Measurements from ENCODE around the gene PDLIM3.

- TF ChIP-seq, protein P1, sequence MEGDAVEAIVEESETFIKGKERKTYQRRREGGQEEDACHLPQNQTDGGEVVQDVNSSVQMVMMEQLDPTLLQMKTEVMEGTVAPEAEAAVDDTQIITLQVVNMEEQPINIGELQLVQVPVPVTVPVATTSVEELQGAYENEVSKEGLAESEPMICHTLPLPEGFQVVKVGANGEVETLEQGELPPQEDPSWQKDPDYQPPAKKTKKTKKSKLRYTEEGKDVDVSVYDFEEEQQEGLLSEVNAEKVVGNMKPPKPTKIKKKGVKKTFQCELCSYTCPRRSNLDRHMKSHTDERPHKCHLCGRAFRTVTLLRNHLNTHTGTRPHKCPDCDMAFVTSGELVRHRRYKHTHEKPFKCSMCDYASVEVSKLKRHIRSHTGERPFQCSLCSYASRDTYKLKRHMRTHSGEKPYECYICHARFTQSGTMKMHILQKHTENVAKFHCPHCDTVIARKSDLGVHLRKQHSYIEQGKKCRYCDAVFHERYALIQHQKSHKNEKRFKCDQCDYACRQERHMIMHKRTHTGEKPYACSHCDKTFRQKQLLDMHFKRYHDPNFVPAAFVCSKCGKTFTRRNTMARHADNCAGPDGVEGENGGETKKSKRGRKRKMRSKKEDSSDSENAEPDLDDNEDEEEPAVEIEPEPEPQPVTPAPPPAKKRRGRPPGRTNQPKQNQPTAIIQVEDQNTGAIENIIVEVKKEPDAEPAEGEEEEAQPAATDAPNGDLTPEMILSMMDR (IDR thresholded peaks at IDR 0.05; ENCODE audit: low read length): no peak
- TF ChIP-seq EZH2 (optimal IDR thresholded peaks at IDR 0.05; ENCODE audit: low read depth, low read length): no peak
Measured at GRCh38 chr4:185552254-185552653, 16.9 kb upstream of the PDLIM3 start.

Data from MM.1S (cell line).